ENCODE data around the gene ELOVL2.

- TF ChIP-seq CTCF (IDR thresholded peaks at IDR 0.05) = no peak
- TF ChIP-seq POLR2AphosphoS5 (IDR thresholded peaks at IDR 0.05) = no peak
- no peak for TF ChIP-seq POLR2A (IDR thresholded peaks at IDR 0.05)
Observed at GRCh38 chr6:11080296-11080695, 36.2 kb upstream of the ELOVL2 start.

All from sigmoid colon (tissue), 4 donors.